T-cell (primary cell): ENCODE results near the gene DIP2C. TPM values are rescaled to one million over a fixed set of nuclear protein-coding genes. Genes with fewer than 3 reads are reported as not detected.
"Not testable (repeated sequence)": the region's sequence is repeated elsewhere in the genome, so short reads cannot be mapped to it uniquely, and the experiment has no call there.

Source experiments
- ATAC-seq, 4 experiments: fragments of 200-7000 bp in 3 of 4; fragments of 150-1000 bp in 1 of 4; cut with Tn5 transposase; replicated peaks in 1 of 4; 1 replicate in 3 of 4; 2 replicates in 1 of 4; pipeline ENCODE4 v1.10.0; 2021; ENCODE audit warnings: moderate library complexity in 3 of 4, mild to moderate bottlenecking in 2 of 4, moderate number of reproducible peaks in 1 of 4
- CTCF ChIA-PET, 2 donors: fragments of 300-600 bp; sonication (Branson Sonifier 250); formaldehyde crosslinking; loops; one replicate each; lab custom pipeline; 2022; ENCODE audit warnings: antibody characterized with exemption in 2 of 2; lab: Charles Lee
- POLR2A ChIA-PET, 2 donors: fragments of 300-600 bp; sonication (Branson Sonifier 250); formaldehyde crosslinking; loops; one replicate each; lab custom pipeline; 2022; ENCODE audit warnings: antibody characterized with exemption in 2 of 2; lab: Charles Lee
- DNase-seq, 35 experiments: peaks; one replicate each; pipeline versions ENCODE4 v3.0.0 to v3.0.0-alpha.2; 2013 to 2023
- H3K27ac ChIP-seq: one replicate; pipeline ENCODE4 v1.5.1; 2013; ENCODE audit warnings: low read length
- H3K27me3 ChIP-seq, 2 experiments: replicated peaks in 1 of 2; 1 replicate in 1 of 2; 2 replicates in 1 of 2; pipeline versions ENCODE4 v1.6.1 to v1.7.0; 2013; ENCODE audit warnings: low read length in 1 of 2, mixed read lengths in 1 of 2; ENCODE audit not compliant: control insufficient read depth in 2 of 2, insufficient read depth in 2 of 2; ENCODE audit errors: extremely low read depth in 1 of 2
- H3K36me3 ChIP-seq, 2 donors: 1 replicate in 1 of 2; 2 replicates in 1 of 2; pipeline versions ENCODE4 v1.6.1 to v1.7.0; 2013; ENCODE audit warnings: low read length in 1 of 2; ENCODE audit not compliant: control insufficient read depth in 2 of 2, insufficient read depth in 1 of 2; ENCODE audit errors: extremely low read depth in 1 of 2
- H3K4me1 ChIP-seq, 2 experiments: 1 replicate in 1 of 2; 2 replicates in 1 of 2; pipeline versions ENCODE4 v1.6.1 to v1.7.0; 2013; ENCODE audit warnings: low read length in 2 of 2, mixed read lengths in 1 of 2; ENCODE audit not compliant: insufficient read depth in 2 of 2, control insufficient read depth in 1 of 2; ENCODE audit errors: extremely low read depth in 1 of 2
- H3K4me3 ChIP-seq, 2 donors: 1 replicate in 1 of 2; 2 replicates in 1 of 2; pipeline versions ENCODE4 v1.5.1 to v1.7.0; 2013; ENCODE audit warnings: mild to moderate bottlenecking in 2 of 2, low read length in 1 of 2, moderate library complexity in 1 of 2; ENCODE audit not compliant: control insufficient read depth in 1 of 2; ENCODE audit errors: extremely low read depth in 1 of 2
- H3K9me3 ChIP-seq: 2 replicates; pipeline ENCODE4 v1.7.0; 2013
- H3K27ac Mint-ChIP-seq, 2 donors: one replicate each; pipeline ENCODE4 v1.8.0; 2020 to 2021; ENCODE audit warnings: mild to moderate bottlenecking in 2 of 2, mixed read lengths in 2 of 2
- H3K27me3 Mint-ChIP-seq, 2 donors: one replicate each; pipeline ENCODE4 v1.8.0; 2021 to 2022; ENCODE audit warnings: mixed read lengths in 2 of 2
- H3K36me3 Mint-ChIP-seq: one replicate; pipeline ENCODE4 v1.8.0; 2021; ENCODE audit warnings: mixed read lengths
- H3K4me1 Mint-ChIP-seq, 3 donors: one replicate each; pipeline ENCODE4 v1.8.0; 2020 to 2022; ENCODE audit warnings: mixed read lengths in 3 of 3, mild to moderate bottlenecking in 1 of 3
- H3K4me3 Mint-ChIP-seq, 3 donors: one replicate each; pipeline ENCODE4 v1.8.0; 2020 to 2022; ENCODE audit warnings: mild to moderate bottlenecking in 3 of 3, mixed read lengths in 3 of 3, moderate library complexity in 3 of 3
- H3K9me3 Mint-ChIP-seq, 3 donors: one replicate each; pipeline ENCODE4 v1.8.0; 2020 to 2022; ENCODE audit warnings: mixed read lengths in 3 of 3
- WGBS: methylation state at CpG from one replicate; pipeline ENCODE4 v1.1.5; 2013; ENCODE audit warnings: missing lambda C conversion rate; ENCODE audit not compliant: insufficient coverage; 5-methylcytosine and 5-hydroxymethylcytosine counted together
- total RNA-seq, 35 experiments: library from RNA in 6 of 35; stranded (reverse) in 6 of 35; fragments of 120-200 nt in 1 of 35; gene quantifications; one replicate each; pipeline versions ENCODE4 v1.2.1 to v1.2.4 and lab custom pipeline; 2013 to 2026

Gene DIP2C
- total RNA-seq, 5 donors from 2014 or later (not counting 1 experiment from before 2014, with no cell fraction given): 2.7 to 7.4 (median 4.5) TPM

DNA sequence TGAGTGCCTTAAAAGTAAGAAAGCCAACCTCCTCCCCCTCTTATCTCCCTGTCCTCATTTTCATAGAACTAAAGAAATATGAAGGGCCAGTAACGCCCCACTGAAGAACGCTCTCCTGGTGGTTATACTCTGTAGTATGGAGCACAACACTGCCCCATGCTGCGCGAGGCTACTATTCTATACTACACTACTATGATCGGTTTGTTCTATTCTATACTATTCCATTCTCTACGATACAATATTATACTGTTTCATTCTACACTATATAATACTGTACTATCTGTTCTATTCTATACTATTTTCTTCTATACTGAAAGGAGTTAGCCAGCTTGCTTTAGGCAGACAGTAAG is 34.8 kb downstream of the DIP2C start:
- Mint-ChIP-seq H3K9me3 (no peaks in the 10 kb centered on the region), H3K27me3 (peaks cover 13 to 20% of the 10 kb centered on the region in 2 donors), H3K36me3 (no peaks in the 10 kb centered on the region), H3K27ac (no peak overlapping the region), H3K4me1 (peaks cover 2 to 9% (median 4%) of the 10 kb centered on the region in 3 donors), H3K4me3 (no peak overlapping the region)
- H3K27me3 ChIP-seq: peaks cover 0 to 19% of the 10 kb centered on the region in 2 experiments
- no peak overlapping the region for H3K4me3 ChIP-seq
- no peaks in the 10 kb centered on the region for H3K36me3 ChIP-seq
- H3K4me1 ChIP-seq: no peaks in the 10 kb centered on the region
- POLR2A ChIA-PET: no interaction called here
- no peaks in the 10 kb centered on the region for H3K9me3 ChIP-seq
- no peak for ATAC-seq
- DNase-seq: no peak
- WGBS: no CpG with 5 or more reads among the region's 6 CpGs
- CTCF ChIA-PET: no interaction called here
- no peak overlapping the region for H3K27ac ChIP-seq

DNA sequence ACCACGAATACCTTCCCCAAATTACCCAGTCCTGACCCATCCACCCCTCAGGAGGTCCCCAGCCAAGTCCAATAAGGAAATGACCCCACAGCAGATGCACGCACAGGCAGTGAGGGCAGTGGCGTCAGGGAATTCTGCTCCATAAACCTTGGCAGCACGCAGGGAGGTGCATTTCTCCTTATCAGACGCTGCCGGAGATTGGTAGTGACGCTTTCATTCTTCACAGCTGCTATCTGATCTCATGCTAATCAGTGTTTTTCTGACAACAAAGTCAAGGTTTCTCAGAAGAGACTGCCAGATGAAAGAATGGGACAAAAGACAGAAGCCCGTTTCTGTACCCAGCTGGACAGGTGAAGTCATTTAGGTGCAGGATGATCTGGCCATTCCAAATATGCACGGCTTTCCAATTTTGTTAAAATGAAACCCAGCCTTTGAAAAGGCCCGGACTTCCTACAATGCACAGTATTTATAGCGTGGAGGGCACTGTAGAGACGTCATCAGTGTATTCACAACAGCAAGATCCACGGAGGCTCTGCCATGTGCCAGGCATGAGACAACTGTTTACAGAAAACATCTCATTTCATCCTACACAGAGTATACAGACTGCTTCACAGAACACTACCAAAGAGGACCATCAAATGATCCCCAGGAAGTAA is 35.3 kb downstream of the DIP2C start:
- DNase-seq (no peak), ATAC-seq (no peak)
- Histone ChIP-seq H3K9me3 (no peaks in the 10 kb centered on the region), H3K27ac (no peak overlapping the region), H3K36me3 (no peaks in the 10 kb centered on the region), H3K4me1 (no peaks in the 10 kb centered on the region), H3K4me3 (no peak overlapping the region), H3K27me3 (peaks cover 0 to 19% of the 10 kb centered on the region in 2 experiments)
- ChIA-PET CTCF (no interaction called here), POLR2A (no interaction called here)
- peaks cover 12 to 20% of the 10 kb centered on the region in 2 donors for H3K27me3 Mint-ChIP-seq
- H3K9me3 Mint-ChIP-seq: no peaks in the 10 kb centered on the region
- no peaks in the 10 kb centered on the region for H3K36me3 Mint-ChIP-seq
- H3K4me3 Mint-ChIP-seq: no peak overlapping the region
- no peak overlapping the region for H3K27ac Mint-ChIP-seq
- WGBS: 60% methylated on average over 12 of the region's 13 CpGs
- H3K4me1 Mint-ChIP-seq: peaks cover 0 to 4% (median under 1%) of the 10 kb centered on the region in 3 donors

DNA sequence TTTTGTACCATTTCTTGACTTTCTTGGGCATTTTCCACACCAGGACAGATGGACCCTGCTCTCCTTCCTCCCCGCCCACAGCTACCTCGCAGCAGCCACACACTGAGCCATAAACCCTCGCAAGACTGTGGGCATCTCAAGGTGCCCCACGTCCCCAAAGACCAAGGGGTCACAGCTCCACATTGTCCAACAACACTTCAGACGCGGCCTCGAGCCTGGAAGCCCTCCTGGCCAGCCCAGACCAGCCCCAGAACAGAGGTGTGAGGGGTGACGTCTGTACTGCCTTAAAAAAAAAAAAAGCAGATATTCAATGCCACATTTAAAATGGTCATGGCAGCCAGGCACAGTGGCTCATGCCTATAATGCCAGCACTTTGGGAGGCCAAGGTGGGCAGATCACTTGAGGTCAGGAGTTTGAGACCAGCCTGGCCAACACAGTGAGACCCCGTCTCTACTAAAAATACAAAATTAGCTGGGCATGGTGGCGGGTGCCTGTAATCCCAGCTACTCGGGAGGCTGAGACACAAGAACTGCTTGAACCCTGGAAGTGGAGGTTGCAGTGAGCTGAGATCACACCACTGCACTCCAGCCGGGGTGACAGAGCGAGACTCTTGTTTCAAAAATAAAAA is 36.5 kb downstream of the DIP2C start:
- CTCF ChIA-PET, H3K4me1 ChIP-seq, H3K27ac ChIP-seq, H3K9me3 Mint-ChIP-seq, POLR2A ChIA-PET, H3K36me3 ChIP-seq, ATAC-seq, H3K4me3 Mint-ChIP-seq, H3K36me3 Mint-ChIP-seq, H3K4me1 Mint-ChIP-seq, H3K9me3 ChIP-seq, DNase-seq, H3K4me3 ChIP-seq: not testable (repeated sequence)
- peaks cover 8 to 15% of the 10 kb centered on the region in 2 donors for H3K27me3 Mint-ChIP-seq
- H3K27me3 ChIP-seq: peaks cover 0 to 17% of the 10 kb centered on the region in 2 experiments
- 84% methylated on average over 6 of the region's 13 CpGs for WGBS
- peak overlapping the region in 1 of 2 donors; percentile 16 for H3K27ac Mint-ChIP-seq

DNA sequence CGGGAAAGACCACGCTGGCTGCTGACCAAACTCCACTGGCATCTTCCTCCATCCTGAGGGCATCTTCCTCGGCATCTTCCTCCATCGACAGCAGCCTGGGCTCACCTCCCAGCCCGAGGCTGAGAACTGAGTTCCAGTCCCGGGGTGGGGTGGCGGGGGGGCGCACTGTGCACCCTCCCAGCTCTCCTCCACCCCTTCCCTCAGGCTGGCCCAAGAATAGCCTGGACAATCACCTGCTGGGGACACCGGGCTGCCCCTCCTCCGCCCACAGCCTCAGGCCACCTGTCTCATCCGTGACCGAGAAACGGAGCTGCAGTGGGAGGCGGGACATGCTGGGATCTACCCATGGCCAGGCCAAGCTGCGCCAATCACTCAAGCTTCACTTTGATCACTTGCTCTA is 37.2 kb downstream of the DIP2C start:
- no peaks in the 10 kb centered on the region for H3K36me3 ChIP-seq
- Mint-ChIP-seq H3K27me3 (peaks cover 8 to 15% of the 10 kb centered on the region in 2 donors), H3K9me3 (no peaks in the 10 kb centered on the region), H3K36me3 (no peaks in the 10 kb centered on the region), H3K27ac (no peak overlapping the region), H3K4me3 (no peak overlapping the region), H3K4me1 (no peaks in the 10 kb centered on the region)
- no peaks in the 10 kb centered on the region for H3K4me1 ChIP-seq
- WGBS: 90% methylated on average over 13 of the region's 15 CpGs
- peaks cover 0 to 15% of the 10 kb centered on the region in 2 experiments for H3K27me3 ChIP-seq
- CTCF ChIA-PET: no interaction called here
- POLR2A ChIA-PET: no interaction called here
- DNase-seq (no peak), ATAC-seq (no peak)
- H3K9me3 ChIP-seq: no peaks in the 10 kb centered on the region
- no peak overlapping the region for H3K27ac ChIP-seq
- no peak overlapping the region for H3K4me3 ChIP-seq

DNA sequence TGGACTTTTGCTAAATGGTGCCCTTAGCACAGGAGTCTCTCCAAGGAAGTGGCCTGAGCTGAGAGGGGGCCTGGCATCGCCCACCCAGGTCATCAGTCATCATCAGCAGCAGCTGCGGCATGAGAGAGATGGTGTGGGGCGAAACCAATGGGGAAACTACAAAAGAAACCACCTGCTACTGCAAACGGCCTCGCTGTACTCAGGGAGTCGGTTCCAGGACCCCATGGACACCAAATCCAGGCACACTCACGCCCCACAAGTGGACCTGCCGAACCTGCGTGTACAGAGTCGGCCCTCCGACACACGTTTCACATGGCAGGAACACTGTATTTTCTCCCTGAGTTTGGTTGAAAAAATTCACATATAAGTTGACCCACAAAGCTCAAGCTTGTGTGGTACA is 37.8 kb downstream of the DIP2C start:
- Mint-ChIP-seq H3K27ac (no peak overlapping the region), H3K27me3 (peaks cover 8 to 15% of the 10 kb centered on the region in 2 donors), H3K4me1 (no peaks in the 10 kb centered on the region), H3K4me3 (no peak overlapping the region), H3K9me3 (no peaks in the 10 kb centered on the region), H3K36me3 (no peaks in the 10 kb centered on the region)
- ChIA-PET POLR2A (no interaction called here), CTCF (no interaction called here)
- 73% methylated on average over 12 of the region's 12 CpGs for WGBS
- DNase-seq (no peak), ATAC-seq (no peak)
- Histone ChIP-seq H3K27ac (no peak overlapping the region), H3K9me3 (no peaks in the 10 kb centered on the region), H3K4me1 (no peaks in the 10 kb centered on the region), H3K36me3 (no peaks in the 10 kb centered on the region), H3K4me3 (no peak overlapping the region), H3K27me3 (peaks cover 0 to 15% of the 10 kb centered on the region in 2 experiments)

DNA sequence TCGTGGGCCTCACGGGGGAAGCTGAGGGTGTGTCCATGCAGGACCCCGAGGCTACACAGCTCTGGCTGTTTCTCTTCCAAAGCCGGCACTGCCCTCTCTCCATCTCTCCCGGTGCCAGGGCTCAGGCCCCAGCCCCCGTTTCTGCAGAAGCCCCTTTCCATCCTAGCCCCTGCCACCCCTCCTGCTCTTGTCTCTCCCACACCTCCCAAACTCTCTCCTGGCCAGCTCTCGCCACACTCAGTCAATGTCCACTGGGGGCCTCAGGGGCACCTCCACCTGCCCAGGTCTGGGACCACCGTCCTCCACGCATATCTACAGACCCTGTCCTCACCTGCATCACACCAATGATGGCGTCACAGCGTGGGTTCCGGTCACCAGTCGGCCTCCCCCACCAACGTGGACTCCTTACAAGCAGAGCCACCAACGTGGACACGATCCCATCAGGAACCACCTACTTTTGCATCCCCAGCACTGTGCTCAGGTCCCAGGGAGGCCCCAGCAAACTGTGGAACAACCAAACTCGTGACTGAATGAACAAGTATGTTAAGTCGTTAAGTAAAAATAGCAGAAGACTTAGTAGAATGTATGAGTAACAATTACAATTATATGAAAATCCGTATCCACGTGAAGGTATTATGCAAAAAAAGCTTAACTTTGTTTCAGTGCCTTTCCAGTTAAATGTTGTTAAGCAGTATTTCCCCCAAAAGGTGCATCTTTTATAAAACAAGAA is 38.4 kb downstream of the DIP2C start:
- H3K9me3 ChIP-seq: no peaks in the 10 kb centered on the region
- no peak overlapping the region for H3K4me3 ChIP-seq
- H3K36me3 ChIP-seq: no peaks in the 10 kb centered on the region
- no peak for DNase-seq
- CTCF ChIA-PET: no interaction called here
- no peaks in the 10 kb centered on the region for H3K9me3 Mint-ChIP-seq
- ATAC-seq: no peak
- H3K27ac Mint-ChIP-seq: no peak overlapping the region
- no peak overlapping the region for H3K27ac ChIP-seq
- no peaks in the 10 kb centered on the region for H3K36me3 Mint-ChIP-seq
- peaks cover 8 to 15% of the 10 kb centered on the region in 2 donors for H3K27me3 Mint-ChIP-seq
- peaks cover 0 to 15% of the 10 kb centered on the region in 2 experiments for H3K27me3 ChIP-seq
- WGBS: 75% methylated on average over 12 of the region's 20 CpGs
- H3K4me1 Mint-ChIP-seq: no peaks in the 10 kb centered on the region
- no peaks in the 10 kb centered on the region for H3K4me1 ChIP-seq
- no peak overlapping the region for H3K4me3 Mint-ChIP-seq
- POLR2A ChIA-PET: no interaction called here
